Lower lobe of right lung (tissue), 2 donors: ENCODE results near the gene AAK1. TPM values are rescaled to one million over a fixed set of nuclear protein-coding genes. Genes with fewer than 3 reads are reported as not detected.

Source experiments
- ATAC-seq, 2 donors: fragments of 200-7000 bp; cut with Tn5 transposase; one replicate each; pipeline ENCODE4 v1.9.1; 2020 to 2022; ENCODE audit warnings: mild to moderate bottlenecking in 2 of 2, moderate library complexity in 2 of 2
- DNase-seq: peaks from one replicate; pipeline ENCODE4 v3.0.0-alpha.2; 2020
- H3K27ac ChIP-seq: fragments of 200-600 bp; one replicate; pipeline ENCODE4 v1.8.0; 2022
- H3K27me3 ChIP-seq: fragments of 200-600 bp; one replicate; pipeline ENCODE4 v1.8.0; 2022; ENCODE audit warnings: low read depth
- H3K36me3 ChIP-seq: fragments of 200-600 bp; one replicate; pipeline ENCODE4 v1.8.0; 2022; ENCODE audit warnings: mild to moderate bottlenecking
- H3K4me1 ChIP-seq: fragments of 200-600 bp; one replicate; pipeline ENCODE4 v1.8.0; 2022
- H3K4me3 ChIP-seq: fragments of 200-600 bp; one replicate; pipeline ENCODE4 v1.8.0; 2022; ENCODE audit warnings: mild to moderate bottlenecking
- H3K9me3 ChIP-seq: fragments of 200-600 bp; one replicate; pipeline ENCODE4 v1.8.0; 2022
- CTCF ChIP-seq: fragments of 200-600 bp; IDR thresholded peaks from one replicate; pipeline ENCODE4 v1.8.0; 2022; ENCODE audit warnings: antibody characterized with exemption, mild to moderate bottlenecking
- intact Hi-C: fragments of 100-400 bp; cut with DNase I; formaldehyde crosslinking; loops from one replicate; pipeline ENCODE4 v1.11.0; 2022
- total RNA-seq: library from RNA; stranded (reverse); fragmentation: NEBNext Ultra II Directional; extraction: Animal tissue kit (Norgen Biotek cat#: 25700); gene quantifications from one replicate; pipeline ENCODE4 v1.2.1, GENCODE V29; 2021
- donor health status: DM: no; HTN: yes; CAD: no; lungs with severe emphysema.

The AAK1 gene
- total RNA-seq, 1 donor from 2014 or later, result 73.3 TPM

GRCh38 chr2:69461404-69461803 is 182.1 kb downstream of the AAK1 start:
- Histone ChIP-seq H3K27me3 (no peaks in the 10 kb centered on the region), H3K4me3 (no peak overlapping the region), H3K36me3 (peaks cover 13% of the 10 kb centered on the region), H3K27ac (no peak overlapping the region), H3K9me3 (no peaks in the 10 kb centered on the region), H3K4me1 (no peaks in the 10 kb centered on the region)
- TF ChIP-seq CTCF, result no peak
- ATAC-seq (no peak), DNase-seq (no peak)
- intact Hi-C loops, result no loop called here

GRCh38 chr2:69459936-69460335 is 183.6 kb downstream of the AAK1 start:
- no peak for TF ChIP-seq CTCF
- DNase-seq, result no peak
- intact Hi-C loops, result no loop called here
- ATAC-seq, result no peak
- Histone ChIP-seq H3K27ac (no peak overlapping the region), H3K36me3 (no peaks in the 10 kb centered on the region), H3K4me3 (no peak overlapping the region), H3K27me3 (no peaks in the 10 kb centered on the region), H3K4me1 (peaks cover 6% of the 10 kb centered on the region), H3K9me3 (no peaks in the 10 kb centered on the region)

- no peak for ATAC-seq
- Histone ChIP-seq H3K4me1 (peaks cover 6% of the 10 kb centered on the region), H3K9me3 (no peaks in the 10 kb centered on the region), H3K4me3 (no peak overlapping the region), H3K27me3 (no peaks in the 10 kb centered on the region), H3K27ac (no peak overlapping the region), H3K36me3 (no peaks in the 10 kb centered on the region)
- no peak for TF ChIP-seq CTCF
- intact Hi-C loops, result no loop called here
- DNase-seq, result no peak
Observed at GRCh38 chr2:69456950-69457445, 186.5 kb downstream of the AAK1 start.

- Histone ChIP-seq H3K27me3 (no peaks in the 10 kb centered on the region), H3K36me3 (no peaks in the 10 kb centered on the region), H3K27ac (no peak overlapping the region), H3K9me3 (no peaks in the 10 kb centered on the region), H3K4me1 (peaks cover 6% of the 10 kb centered on the region), H3K4me3 (no peak overlapping the region)
- no peak for DNase-seq
- no peak for ATAC-seq
- intact Hi-C loops, result no loop called here
- no peak for TF ChIP-seq CTCF
Observed at GRCh38 chr2:69456154-69456553, 187.4 kb downstream of the AAK1 start.

GRCh38 chr2:69454976-69455375 is 188.6 kb downstream of the AAK1 start:
- no peak for DNase-seq
- Histone ChIP-seq H3K9me3 (no peaks in the 10 kb centered on the region), H3K4me1 (peaks cover 6% of the 10 kb centered on the region), H3K36me3 (no peaks in the 10 kb centered on the region), H3K4me3 (no peak overlapping the region), H3K27me3 (no peaks in the 10 kb centered on the region), H3K27ac (no peak overlapping the region)
- ATAC-seq, result no peak
- intact Hi-C loops, result no loop called here
- no peak for TF ChIP-seq CTCF
